Liver (tissue), 3 donors: ENCODE data around the gene SPECC1L.

Experiments used
- EGR1 ChIP-seq, 2 donors: IDR thresholded peaks; 2 replicates each; pipeline ENCODE4 v1.6.1; 2016 to 2018; ENCODE audit warnings: antibody characterized with exemption in 2 of 2, low read depth in 2 of 2
- JUND ChIP-seq, 2 donors: IDR thresholded peaks; 2 replicates each; pipeline ENCODE4 v1.6.1; 2016; ENCODE audit warnings: antibody characterized with exemption in 2 of 2
- MAX ChIP-seq: IDR thresholded peaks from 2 replicates; pipeline ENCODE4 v1.6.1; 2016; ENCODE audit warnings: antibody characterized with exemption
- RAD21 ChIP-seq, 2 donors: IDR thresholded peaks; 2 replicates each; pipeline ENCODE4 v1.6.1; 2016; ENCODE audit warnings: antibody characterized with exemption in 2 of 2, mild to moderate bottlenecking in 2 of 2
- REST ChIP-seq: IDR thresholded peaks from 2 replicates; pipeline ENCODE4 v1.6.1; 2016; ENCODE audit warnings: antibody characterized with exemption, mild to moderate bottlenecking
- YY1 ChIP-seq: IDR thresholded peaks from 2 replicates; pipeline ENCODE4 v1.6.1; 2016; ENCODE audit warnings: antibody characterized with exemption, mild to moderate bottlenecking
- TF ChIP-seq, protein P1 (sequence below): fragments of 150-350 bp; IDR thresholded peaks from 2 replicates; pipeline ENCODE4 v1.5.1; 2017; ENCODE audit warnings: improper control_type of control experiment, low read depth, low read length; ENCODE audit not compliant: missing input control
- TF ChIP-seq, protein P2 (sequence below): IDR thresholded peaks from 2 replicates; pipeline ENCODE4 v1.6.1; 2016; ENCODE audit warnings: antibody characterized with exemption
- donor health status: healthy.
- donor health status: healthy.

DNA sequence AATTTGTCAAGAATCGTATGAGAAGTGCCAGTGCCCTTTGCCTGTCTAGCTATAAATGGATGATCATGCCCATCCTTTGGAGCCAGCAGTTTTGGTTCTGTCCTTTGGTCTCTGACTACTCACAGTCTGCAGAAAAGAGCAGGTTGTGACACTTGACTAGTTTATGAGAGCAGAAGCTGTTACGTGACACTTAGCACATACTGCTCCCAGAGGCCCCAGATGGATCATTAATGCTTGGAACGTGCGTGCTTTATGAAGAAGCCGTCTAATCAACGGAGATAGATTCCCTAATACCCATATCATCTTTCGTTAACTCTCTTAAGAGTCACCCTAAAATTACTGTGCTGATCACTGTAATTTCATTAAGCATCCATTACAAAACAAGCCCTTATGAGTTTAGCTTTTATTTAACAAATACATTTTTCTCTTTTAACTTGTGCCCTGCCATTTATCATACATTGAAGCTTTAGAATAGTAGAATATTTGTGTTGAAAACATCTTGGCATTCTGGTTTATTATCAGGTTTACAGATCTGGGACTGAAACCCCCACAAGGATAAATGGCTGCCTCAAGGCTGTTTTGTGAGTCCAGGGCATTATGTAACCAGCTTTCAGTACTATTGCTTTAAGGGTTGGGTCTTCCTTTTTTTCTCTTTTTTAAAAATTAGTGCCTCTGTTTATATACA lies 109.7 kb downstream of the SPECC1L start:
- no peak for TF ChIP-seq REST
- TF ChIP-seq, protein P1, sequence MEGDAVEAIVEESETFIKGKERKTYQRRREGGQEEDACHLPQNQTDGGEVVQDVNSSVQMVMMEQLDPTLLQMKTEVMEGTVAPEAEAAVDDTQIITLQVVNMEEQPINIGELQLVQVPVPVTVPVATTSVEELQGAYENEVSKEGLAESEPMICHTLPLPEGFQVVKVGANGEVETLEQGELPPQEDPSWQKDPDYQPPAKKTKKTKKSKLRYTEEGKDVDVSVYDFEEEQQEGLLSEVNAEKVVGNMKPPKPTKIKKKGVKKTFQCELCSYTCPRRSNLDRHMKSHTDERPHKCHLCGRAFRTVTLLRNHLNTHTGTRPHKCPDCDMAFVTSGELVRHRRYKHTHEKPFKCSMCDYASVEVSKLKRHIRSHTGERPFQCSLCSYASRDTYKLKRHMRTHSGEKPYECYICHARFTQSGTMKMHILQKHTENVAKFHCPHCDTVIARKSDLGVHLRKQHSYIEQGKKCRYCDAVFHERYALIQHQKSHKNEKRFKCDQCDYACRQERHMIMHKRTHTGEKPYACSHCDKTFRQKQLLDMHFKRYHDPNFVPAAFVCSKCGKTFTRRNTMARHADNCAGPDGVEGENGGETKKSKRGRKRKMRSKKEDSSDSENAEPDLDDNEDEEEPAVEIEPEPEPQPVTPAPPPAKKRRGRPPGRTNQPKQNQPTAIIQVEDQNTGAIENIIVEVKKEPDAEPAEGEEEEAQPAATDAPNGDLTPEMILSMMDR, result no peak
- no peak for TF ChIP-seq JUND (IDR thresholded peaks at IDR 0.05)
- no peak for TF ChIP-seq EGR1 (IDR thresholded peaks at IDR 0.05; ENCODE audit: low read depth in 2 of 2)
- TF ChIP-seq RAD21 (IDR thresholded peaks at IDR 0.05), result no peak
- no peak for TF ChIP-seq YY1
- no peak for TF ChIP-seq MAX
- TF ChIP-seq, protein P2, sequence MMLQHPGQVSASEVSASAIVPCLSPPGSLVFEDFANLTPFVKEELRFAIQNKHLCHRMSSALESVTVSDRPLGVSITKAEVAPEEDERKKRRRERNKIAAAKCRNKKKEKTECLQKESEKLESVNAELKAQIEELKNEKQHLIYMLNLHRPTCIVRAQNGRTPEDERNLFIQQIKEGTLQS, result no peak
